ENCODE data around the gene MTG2. TPM values are rescaled to one million over a fixed set of nuclear protein-coding genes. Genes with fewer than 3 reads are reported as not detected.

MTG2 gene
- total and polyA plus RNA-seq, 2 of the 13 experiments (the other 11 are each of a cell fraction or from before 2014, with no cell fraction given), result 20.4 to 37.8 TPM

DNA sequence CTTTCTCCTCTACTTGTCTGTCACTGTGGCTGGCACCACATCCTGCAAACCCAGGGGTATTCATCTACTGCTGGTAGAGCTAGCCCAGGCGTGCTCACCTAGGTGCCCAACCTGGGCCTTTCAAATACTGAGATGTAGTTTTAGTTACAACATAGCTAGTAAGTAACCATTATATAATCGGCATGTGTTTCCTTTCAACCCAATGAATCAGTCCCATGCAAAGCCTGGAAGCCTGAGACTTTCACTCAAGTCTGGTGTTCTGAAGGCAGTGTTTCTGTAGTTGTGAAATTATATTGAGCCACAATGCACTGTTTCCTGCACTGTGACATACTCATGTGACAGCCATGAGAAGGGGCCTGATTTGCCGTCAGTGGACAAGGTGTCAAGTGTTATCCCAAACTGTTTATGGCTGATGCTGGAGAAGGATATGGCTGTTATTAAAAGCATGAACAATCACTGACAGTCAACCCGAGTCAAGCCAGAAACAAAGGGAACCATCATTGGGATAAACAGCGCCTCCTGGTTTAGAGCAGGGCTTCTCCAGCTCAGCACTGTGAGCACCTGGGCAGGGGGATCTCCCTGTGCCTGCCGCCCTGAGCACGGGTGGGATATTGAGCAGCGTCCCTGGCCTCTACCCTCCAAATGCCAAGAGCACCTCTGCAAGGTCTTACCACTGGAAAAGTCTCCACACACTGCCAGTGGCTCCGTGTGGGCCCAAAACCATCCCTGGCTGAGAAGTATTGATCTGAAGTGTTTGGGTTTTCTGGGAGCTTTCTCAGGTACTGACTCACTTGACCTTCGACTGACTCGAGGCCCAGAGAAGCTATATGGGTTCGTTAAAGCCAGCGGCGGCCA lies 41.2 kb upstream of the MTG2 start (continued):
- TF ChIP-seq, protein P1, sequence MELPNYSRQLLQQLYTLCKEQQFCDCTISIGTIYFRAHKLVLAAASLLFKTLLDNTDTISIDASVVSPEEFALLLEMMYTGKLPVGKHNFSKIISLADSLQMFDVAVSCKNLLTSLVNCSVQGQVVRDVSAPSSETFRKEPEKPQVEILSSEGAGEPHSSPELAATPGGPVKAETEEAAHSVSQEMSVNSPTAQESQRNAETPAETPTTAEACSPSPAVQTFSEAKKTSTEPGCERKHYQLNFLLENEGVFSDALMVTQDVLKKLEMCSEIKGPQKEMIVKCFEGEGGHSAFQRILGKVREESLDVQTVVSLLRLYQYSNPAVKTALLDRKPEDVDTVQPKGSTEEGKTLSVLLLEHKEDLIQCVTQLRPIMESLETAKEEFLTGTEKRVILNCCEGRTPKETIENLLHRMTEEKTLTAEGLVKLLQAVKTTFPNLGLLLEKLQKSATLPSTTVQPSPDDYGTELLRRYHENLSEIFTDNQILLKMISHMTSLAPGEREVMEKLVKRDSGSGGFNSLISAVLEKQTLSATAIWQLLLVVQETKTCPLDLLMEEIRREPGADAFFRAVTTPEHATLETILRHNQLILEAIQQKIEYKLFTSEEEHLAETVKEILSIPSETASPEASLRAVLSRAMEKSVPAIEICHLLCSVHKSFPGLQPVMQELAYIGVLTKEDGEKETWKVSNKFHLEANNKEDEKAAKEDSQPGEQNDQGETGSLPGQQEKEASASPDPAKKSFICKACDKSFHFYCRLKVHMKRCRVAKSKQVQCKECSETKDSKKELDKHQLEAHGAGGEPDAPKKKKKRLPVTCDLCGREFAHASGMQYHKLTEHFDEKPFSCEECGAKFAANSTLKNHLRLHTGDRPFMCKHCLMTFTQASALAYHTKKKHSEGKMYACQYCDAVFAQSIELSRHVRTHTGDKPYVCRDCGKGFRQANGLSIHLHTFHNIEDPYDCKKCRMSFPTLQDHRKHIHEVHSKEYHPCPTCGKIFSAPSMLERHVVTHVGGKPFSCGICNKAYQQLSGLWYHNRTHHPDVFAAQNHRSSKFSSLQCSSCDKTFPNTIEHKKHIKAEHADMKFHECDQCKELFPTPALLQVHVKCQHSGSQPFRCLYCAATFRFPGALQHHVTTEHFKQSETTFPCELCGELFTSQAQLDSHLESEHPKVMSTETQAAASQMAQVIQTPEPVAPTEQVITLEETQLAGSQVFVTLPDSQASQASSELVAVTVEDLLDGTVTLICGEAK (IDR thresholded peaks at IDR 0.05), result no peak
- TF ChIP-seq, protein P1 (CRISPR knock-in tag; IDR thresholded peaks at IDR 0.05), result no peak
- TF ChIP-seq ZNF501 (CRISPR knock-in tag; IDR thresholded peaks at IDR 0.05) (peak; percentile 15), HMG20A (CRISPR knock-in tag; IDR thresholded peaks at IDR 0.05; ENCODE audit: borderline replicate concordance) (no peak), ZEB1 (IDR thresholded peaks at IDR 0.05; ENCODE audit: insufficient replicate concordance, low read depth) (no peak), SNRNP70 (IDR thresholded peaks at IDR 0.05; ENCODE audit: low read depth, low read length) (no peak), ZNF343 (CRISPR knock-in tag; IDR thresholded peaks at IDR 0.05) (no peak), ZNF430 (CRISPR knock-in tag; IDR thresholded peaks at IDR 0.05) (no peak), ZNF569 (CRISPR knock-in tag; IDR thresholded peaks at IDR 0.05; ENCODE audit: borderline replicate concordance) (no peak), NFE2 (CRISPR knock-in tag; IDR thresholded peaks at IDR 0.05) (no peak), MED13 (CRISPR knock-in tag; IDR thresholded peaks at IDR 0.05) (no peak), ZNF33A (CRISPR knock-in tag; IDR thresholded peaks at IDR 0.05; ENCODE audit: borderline replicate concordance) (no peak), SMYD3 (CRISPR knock-in tag; IDR thresholded peaks at IDR 0.05) (no peak; the same call in 1 of the 2 replicates), ONECUT2 (CRISPR knock-in tag; IDR thresholded peaks at IDR 0.05) (peak; percentile 75)
- TF ChIP-seq, protein P2, sequence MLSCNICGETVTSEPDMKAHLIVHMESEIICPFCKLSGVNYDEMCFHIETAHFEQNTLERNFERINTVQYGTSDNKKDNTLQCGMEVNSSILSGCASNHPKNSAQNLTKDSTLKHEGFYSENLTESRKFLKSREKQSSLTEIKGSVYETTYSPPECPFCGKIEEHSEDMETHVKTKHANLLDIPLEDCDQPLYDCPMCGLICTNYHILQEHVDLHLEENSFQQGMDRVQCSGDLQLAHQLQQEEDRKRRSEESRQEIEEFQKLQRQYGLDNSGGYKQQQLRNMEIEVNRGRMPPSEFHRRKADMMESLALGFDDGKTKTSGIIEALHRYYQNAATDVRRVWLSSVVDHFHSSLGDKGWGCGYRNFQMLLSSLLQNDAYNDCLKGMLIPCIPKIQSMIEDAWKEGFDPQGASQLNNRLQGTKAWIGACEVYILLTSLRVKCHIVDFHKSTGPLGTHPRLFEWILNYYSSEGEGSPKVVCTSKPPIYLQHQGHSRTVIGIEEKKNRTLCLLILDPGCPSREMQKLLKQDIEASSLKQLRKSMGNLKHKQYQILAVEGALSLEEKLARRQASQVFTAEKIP (CRISPR knock-in tag; IDR thresholded peaks at IDR 0.05; ENCODE audit: borderline replicate concordance), result no peak
- TF ChIP-seq, protein P3, sequence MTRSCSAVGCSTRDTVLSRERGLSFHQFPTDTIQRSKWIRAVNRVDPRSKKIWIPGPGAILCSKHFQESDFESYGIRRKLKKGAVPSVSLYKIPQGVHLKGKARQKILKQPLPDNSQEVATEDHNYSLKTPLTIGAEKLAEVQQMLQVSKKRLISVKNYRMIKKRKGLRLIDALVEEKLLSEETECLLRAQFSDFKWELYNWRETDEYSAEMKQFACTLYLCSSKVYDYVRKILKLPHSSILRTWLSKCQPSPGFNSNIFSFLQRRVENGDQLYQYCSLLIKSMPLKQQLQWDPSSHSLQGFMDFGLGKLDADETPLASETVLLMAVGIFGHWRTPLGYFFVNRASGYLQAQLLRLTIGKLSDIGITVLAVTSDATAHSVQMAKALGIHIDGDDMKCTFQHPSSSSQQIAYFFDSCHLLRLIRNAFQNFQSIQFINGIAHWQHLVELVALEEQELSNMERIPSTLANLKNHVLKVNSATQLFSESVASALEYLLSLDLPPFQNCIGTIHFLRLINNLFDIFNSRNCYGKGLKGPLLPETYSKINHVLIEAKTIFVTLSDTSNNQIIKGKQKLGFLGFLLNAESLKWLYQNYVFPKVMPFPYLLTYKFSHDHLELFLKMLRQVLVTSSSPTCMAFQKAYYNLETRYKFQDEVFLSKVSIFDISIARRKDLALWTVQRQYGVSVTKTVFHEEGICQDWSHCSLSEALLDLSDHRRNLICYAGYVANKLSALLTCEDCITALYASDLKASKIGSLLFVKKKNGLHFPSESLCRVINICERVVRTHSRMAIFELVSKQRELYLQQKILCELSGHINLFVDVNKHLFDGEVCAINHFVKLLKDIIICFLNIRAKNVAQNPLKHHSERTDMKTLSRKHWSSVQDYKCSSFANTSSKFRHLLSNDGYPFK (CRISPR knock-in tag; IDR thresholded peaks at IDR 0.05; ENCODE audit: borderline replicate concordance), result no peak; the same call in 1 of the 2 replicates

Measured in HepG2 (cell line).